ENCODE data around the gene CRYBG1.

CRYBG1 gene

GRCh38 chr6:106536357-106536756, 175.8 kb downstream of the CRYBG1 start:
- H3K4me3 ChIP-seq (ENCODE audit: low read depth, low read length): no peak overlapping the region
- no peaks in the 10 kb centered on the region for H3K9me3 ChIP-seq
- no peak for DNase-seq
- TF ChIP-seq CTCF (IDR thresholded peaks at IDR 0.05; ENCODE audit: low read depth, low read length): no peak
- peaks cover 50% of the 10 kb centered on the region for H3K27me3 ChIP-seq
- no peaks in the 10 kb centered on the region for H3K4me1 ChIP-seq
- no peaks in the 10 kb centered on the region for H3K36me3 ChIP-seq

DNA sequence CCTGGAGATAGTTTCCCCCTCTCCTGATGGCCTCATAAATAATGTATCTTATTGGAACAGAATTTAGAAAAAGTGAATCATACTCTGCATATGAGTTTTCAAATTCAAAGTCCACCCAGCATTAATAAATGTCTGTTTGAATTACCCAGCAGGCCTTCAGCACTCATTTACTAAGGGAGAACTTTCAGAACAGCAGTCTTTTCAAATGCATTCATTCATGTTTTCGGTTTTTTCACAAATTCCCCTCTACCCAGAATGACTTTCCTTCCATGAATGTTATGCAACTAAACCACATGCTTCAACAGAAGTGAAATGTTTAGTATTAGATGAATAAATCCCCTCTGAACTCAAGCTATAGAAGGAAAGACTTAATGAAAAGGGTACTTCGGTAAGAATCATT, 176.3 kb downstream of the CRYBG1 start:
- H3K4me1 ChIP-seq: no peaks in the 10 kb centered on the region
- H3K27me3 ChIP-seq: peaks cover 45% of the 10 kb centered on the region
- no peak overlapping the region for H3K4me3 ChIP-seq (ENCODE audit: low read depth, low read length)
- DNase-seq: no peak
- H3K9me3 ChIP-seq: no peaks in the 10 kb centered on the region
- no peak for TF ChIP-seq CTCF (IDR thresholded peaks at IDR 0.05; ENCODE audit: low read depth, low read length)
- H3K36me3 ChIP-seq: no peaks in the 10 kb centered on the region

- no peaks in the 10 kb centered on the region for H3K36me3 ChIP-seq
- no peak for TF ChIP-seq CTCF (IDR thresholded peaks at IDR 0.05; ENCODE audit: low read depth, low read length)
Measured at GRCh38 chr6:106537662-106538061, 177.1 kb downstream of the CRYBG1 start.

GRCh38 chr6:106538145-106538544, 177.6 kb downstream of the CRYBG1 start:
- no peak for TF ChIP-seq CTCF (IDR thresholded peaks at IDR 0.05; ENCODE audit: low read depth, low read length)
- Histone ChIP-seq H3K4me3 (ENCODE audit: low read depth, low read length) (no peak overlapping the region), H3K4me1 (no peaks in the 10 kb centered on the region), H3K27me3 (peaks cover 34% of the 10 kb centered on the region), H3K9me3 (no peaks in the 10 kb centered on the region), H3K36me3 (no peaks in the 10 kb centered on the region)
- no peak for DNase-seq

More at GRCh38 chr6:106537662-106538061, 177.1 kb downstream of the CRYBG1 start:
- Histone ChIP-seq H3K4me1 (no peaks in the 10 kb centered on the region), H3K27me3 (peaks cover 38% of the 10 kb centered on the region), H3K4me3 (ENCODE audit: low read depth, low read length) (no peak overlapping the region), H3K9me3 (no peaks in the 10 kb centered on the region)
- DNase-seq: no peak

- no peak for DNase-seq
- Histone ChIP-seq H3K4me3 (ENCODE audit: low read depth, low read length) (no peak overlapping the region), H3K4me1 (no peaks in the 10 kb centered on the region), H3K27me3 (peaks cover 23% of the 10 kb centered on the region), H3K36me3 (no peaks in the 10 kb centered on the region), H3K9me3 (no peaks in the 10 kb centered on the region)
- TF ChIP-seq CTCF (IDR thresholded peaks at IDR 0.05; ENCODE audit: low read depth, low read length): no peak
Measured at GRCh38 chr6:106539936-106540335, 179.4 kb downstream of the CRYBG1 start.

- H3K9me3 ChIP-seq: no peaks in the 10 kb centered on the region
- H3K4me1 ChIP-seq: no peaks in the 10 kb centered on the region
- H3K27me3 ChIP-seq: peaks cover 23% of the 10 kb centered on the region
- H3K4me3 ChIP-seq (ENCODE audit: low read depth, low read length): no peak overlapping the region
- no peak for DNase-seq
- no peaks in the 10 kb centered on the region for H3K36me3 ChIP-seq
- TF ChIP-seq CTCF (IDR thresholded peaks at IDR 0.05; ENCODE audit: low read depth, low read length): no peak
Measured at GRCh38 chr6:106540432-106540831, 179.9 kb downstream of the CRYBG1 start.
